ENCODE measurements around the gene CRYBB3.
A peak's percentile ranks its signal among the peaks of the same experiment; 100 is the strongest.
"Not testable (repeated sequence)": the region's sequence is repeated elsewhere in the genome, so short reads cannot be mapped to it uniquely, and the experiment has no call there.

Gene CRYBB3

DNA sequence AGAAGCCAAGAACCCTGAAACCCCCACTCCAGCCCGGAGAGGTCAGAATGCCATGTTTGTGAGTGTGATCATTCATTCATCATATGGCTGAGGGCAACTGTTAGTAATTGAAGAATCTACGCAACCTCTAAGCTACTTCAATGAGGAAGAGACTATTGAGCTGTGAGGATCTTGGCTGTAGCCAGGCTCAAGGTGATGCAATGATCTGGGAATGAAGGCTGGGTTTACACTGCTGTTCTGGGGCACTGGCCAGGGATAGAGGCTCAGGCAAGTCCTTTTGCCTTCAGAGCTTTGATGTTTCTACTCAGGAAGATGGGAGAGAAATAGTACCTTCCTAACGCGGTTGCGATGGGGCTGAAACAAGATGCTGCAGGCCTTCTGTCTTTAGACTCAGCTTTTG, 32.6 kb downstream of the CRYBB3 start:
- no peak for DNase-seq
- no peak for TF ChIP-seq POLR2A (IDR thresholded peaks at IDR 0.05; ENCODE audit: low read length)
- TF ChIP-seq GATA1 (IDR thresholded peaks at IDR 0.05; ENCODE audit: low read depth, low read length), result no peak

DNA sequence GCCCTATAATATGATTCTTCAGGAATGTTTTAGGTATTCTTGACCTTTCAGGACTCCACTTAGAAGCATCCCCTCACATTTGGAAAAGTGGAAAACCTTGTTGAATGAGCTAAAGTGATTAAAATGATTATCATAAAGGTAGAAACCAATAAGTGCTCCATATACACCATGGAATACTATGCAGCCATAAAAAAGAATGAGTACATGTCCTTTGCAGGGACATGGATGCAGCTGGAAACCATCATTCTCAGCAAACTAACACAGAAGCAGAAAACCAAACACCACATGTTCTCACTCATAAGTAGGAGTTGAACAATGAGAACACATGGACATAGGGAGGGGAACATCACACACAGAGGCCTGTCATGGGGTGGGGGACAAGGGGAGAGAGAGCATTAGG, 34.0 kb downstream of the CRYBB3 start:
- DNase-seq, result not testable (repeated sequence)

DNA sequence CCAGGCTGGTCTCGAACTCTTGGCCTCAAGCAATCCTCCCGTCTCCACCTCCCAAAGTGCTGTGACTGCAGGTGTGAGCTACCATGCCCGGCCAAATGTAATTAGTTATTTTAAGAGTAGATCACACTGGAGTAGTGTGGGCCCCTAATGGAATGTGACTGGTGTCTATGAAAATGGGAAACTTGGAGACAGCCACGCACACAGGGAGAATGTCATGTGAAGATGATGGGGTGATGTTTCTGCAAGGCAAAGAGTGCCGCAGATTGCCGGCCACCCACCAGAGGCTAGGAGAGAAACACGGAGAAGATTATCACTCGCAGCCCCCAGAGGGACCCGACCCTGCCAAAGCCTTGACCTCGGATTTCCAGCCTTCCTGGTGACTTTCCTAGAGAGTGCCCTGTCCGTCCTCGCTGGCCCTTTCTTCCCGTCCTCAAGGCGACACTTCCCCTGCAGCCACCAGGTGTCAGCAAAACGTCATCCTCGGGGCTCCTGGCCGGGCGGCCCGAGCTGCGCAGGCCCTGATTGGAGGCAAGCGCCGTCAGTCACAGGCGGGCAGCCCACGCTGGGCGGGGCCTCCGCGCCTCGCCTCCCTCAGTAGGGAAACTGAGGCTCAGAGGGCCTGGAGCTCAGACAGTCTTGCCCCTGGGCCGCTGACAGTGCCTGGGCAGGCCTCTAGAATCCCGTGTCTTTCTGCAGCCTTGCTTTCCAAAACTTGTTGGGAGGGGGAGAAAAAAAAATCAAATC, 36.1 kb downstream of the CRYBB3 start:
- DNase-seq, result peak; percentile 82 to 87
- TF ChIP-seq GATA1 (IDR thresholded peaks at IDR 0.05; ENCODE audit: low read depth, low read length), result no peak
- no peak for TF ChIP-seq POLR2A (IDR thresholded peaks at IDR 0.05; ENCODE audit: low read length)

DNA sequence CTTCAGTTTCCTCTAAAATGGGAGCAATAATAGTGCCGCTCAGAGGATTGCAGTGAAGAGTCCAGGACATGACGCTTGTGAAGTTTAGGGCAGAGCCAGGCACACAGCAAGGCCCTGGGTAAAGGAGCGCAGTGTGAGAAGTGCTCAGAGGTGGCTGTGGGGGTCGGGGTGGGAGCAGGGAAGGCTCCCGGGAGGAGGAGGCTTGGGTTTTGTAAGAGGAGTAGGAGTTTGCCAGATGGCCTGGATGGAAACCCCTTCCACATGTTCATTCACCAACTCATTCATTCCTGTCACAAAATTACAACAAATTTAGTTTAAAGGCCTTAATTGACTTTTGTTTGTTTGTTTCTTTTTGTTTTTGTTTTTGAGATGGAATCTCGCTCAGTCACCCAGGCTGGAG, 36.8 kb downstream of the CRYBB3 start:
- DNase-seq, result no peak
- TF ChIP-seq POLR2A (IDR thresholded peaks at IDR 0.05; ENCODE audit: low read length) (no peak), GATA1 (IDR thresholded peaks at IDR 0.05; ENCODE audit: low read depth, low read length) (no peak)

DNA sequence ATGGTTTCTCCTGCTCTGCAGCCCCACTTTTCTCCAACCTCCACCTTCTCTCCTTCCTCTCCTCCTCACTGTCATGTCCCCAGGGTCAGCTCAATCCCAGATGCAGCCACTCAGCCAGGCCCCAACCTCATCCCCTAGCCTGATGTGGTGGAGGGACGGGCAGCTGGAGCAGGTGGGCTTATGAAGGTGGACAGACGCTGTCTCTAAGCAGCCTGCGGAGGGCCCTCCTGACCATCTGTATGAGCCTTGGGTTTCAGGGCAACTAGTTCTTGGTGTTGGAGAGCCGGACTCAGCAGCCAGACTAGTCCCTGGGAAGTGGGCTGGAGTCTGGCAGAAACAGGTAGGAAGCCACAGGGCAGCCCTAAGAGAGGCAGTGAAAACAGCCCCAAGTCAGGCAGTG, 37.8 kb downstream of the CRYBB3 start:
- no peak for DNase-seq
- TF ChIP-seq GATA1 (IDR thresholded peaks at IDR 0.05; ENCODE audit: low read depth, low read length) (no peak), POLR2A (IDR thresholded peaks at IDR 0.05; ENCODE audit: low read length) (no peak)

DNA sequence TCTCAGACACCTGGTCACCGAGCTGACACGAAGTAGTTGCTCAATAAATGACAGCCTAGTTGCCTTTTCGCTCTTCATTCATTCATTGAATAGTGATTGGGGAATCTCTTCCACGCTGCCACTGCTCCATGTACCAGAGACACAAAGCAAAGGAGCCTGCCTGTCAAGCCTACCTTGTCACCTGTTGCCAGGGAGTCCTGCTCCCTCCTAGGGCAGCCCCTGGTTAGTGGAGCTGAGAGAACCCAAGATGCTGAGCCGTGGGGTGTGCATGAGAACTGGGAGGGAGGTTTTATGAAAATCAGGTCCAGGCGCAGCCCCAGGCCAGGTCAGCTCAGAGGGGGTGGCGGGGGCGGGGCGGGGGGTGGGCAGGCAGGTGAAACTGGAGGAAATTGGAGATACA, 38.4 kb downstream of the CRYBB3 start:
- DNase-seq, result not testable (repeated sequence)

DNA sequence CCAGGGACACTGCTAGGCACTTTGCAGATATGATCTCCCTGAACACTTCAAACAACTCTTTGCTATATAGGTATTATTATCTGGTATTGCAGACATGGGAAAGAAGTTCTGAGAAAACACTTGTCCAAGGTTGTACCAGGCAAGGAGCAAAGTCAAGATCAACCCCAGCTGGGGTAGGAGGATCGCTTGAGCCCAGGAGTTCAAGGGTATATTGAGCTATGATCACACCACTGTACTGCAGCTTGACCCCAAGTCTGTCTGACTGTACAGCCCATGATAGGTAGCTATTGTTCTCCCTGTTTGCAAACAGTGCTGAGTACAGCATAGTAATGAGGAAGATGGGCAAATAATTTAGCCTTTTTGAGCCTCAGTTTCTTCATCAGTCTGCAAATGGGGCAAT, 55.5 kb downstream of the CRYBB3 start:
- DNase-seq, result not testable (repeated sequence)
